Smooth muscle cell (in vitro differentiated cells): ENCODE measurements around the gene EIF1. TPM values are rescaled to one million over a fixed set of nuclear protein-coding genes. Genes with fewer than 3 reads are reported as not detected.

Experiments used
- DNase-seq: peaks from one replicate; lab custom pipeline; 2025; ENCODE audit not compliant: unreplicated experiment; lab: John Stamatoyannopoulos, UW
- H2AFZ ChIP-seq: fragments of 200-600 bp; sonication (generic); 2 replicates; pipeline ENCODE4 v1.6.0; 2016; ENCODE audit warnings: antibody characterized with exemption, low read depth, mild to moderate bottlenecking
- H3F3A ChIP-seq: fragments of 200-600 bp; sonication (generic); 2 replicates; pipeline ENCODE4 v1.6.0; 2017; ENCODE audit warnings: antibody characterized with exemption, low read depth
- H3K27ac ChIP-seq: fragments of 200-600 bp; sonication (generic); 2 replicates; pipeline ENCODE4 v1.5.1; 2016; ENCODE audit warnings: low read depth, mild to moderate bottlenecking
- H3K27me3 ChIP-seq: fragments of 200-600 bp; sonication (generic); 2 replicates; pipeline ENCODE4 v1.6.1; 2016; ENCODE audit warnings: low read depth, mild to moderate bottlenecking
- H3K36me3 ChIP-seq: fragments of 200-600 bp; sonication (generic); 2 replicates; pipeline ENCODE4 v1.5.1; 2016; ENCODE audit warnings: low read depth
- H3K4me1 ChIP-seq: fragments of 200-600 bp; sonication (generic); 2 replicates; pipeline ENCODE4 v1.5.1; 2016; ENCODE audit warnings: low read depth
- H3K4me2 ChIP-seq: fragments of 200-600 bp; sonication (generic); 2 replicates; pipeline ENCODE4 v1.6.0; 2016; ENCODE audit warnings: mild to moderate bottlenecking
- H3K4me3 ChIP-seq: fragments of 200-600 bp; sonication (generic); 2 replicates; pipeline ENCODE4 v1.5.1; 2016; ENCODE audit warnings: mild to moderate bottlenecking
- H3K79me2 ChIP-seq: fragments of 200-600 bp; sonication (generic); 2 replicates; pipeline ENCODE4 v1.6.0; 2016; ENCODE audit warnings: low read depth, mild to moderate bottlenecking
- H3K9ac ChIP-seq: fragments of 200-600 bp; sonication (generic); 2 replicates; pipeline ENCODE4 v1.6.0; 2016; ENCODE audit warnings: low read depth
- H3K9me3 ChIP-seq: fragments of 200-600 bp; sonication (generic); replicated peaks from 2 replicates; pipeline ENCODE4 v1.5.1; 2016; ENCODE audit warnings: low read depth
- H4K20me1 ChIP-seq: fragments of 200-600 bp; sonication (generic); 2 replicates; pipeline ENCODE4 v1.6.0; 2016; ENCODE audit warnings: low read depth
- WGBS: methylation state at CpG from one replicate; pipeline ENCODE4 v1.1.7; 2016; ENCODE audit warnings: low lambda C conversion rate; 5-methylcytosine and 5-hydroxymethylcytosine counted together
- polyA plus RNA-seq: library from polyadenylated mRNA; unstranded; fragments of >200 nt; fragmentation: Nextera tagmentation; extraction: Ambion mirVana; gene quantifications from 2 replicates; pipeline ENCODE4 v1.2.1, GENCODE V29; 2016
- total RNA-seq: library from RNA; depleted of rRNA; stranded (reverse); fragments of >200 nt; gene quantifications from 2 replicates; pipeline ENCODE4 v1.2.3, GENCODE V29; 2014
- TF ChIP-seq, protein P1 (sequence below): fragments of 200-600 bp; sonication (generic); IDR thresholded peaks from 2 replicates; pipeline ENCODE4 v1.5.1; 2017; ENCODE audit warnings: borderline replicate concordance, mild to moderate bottlenecking, antibody characterized with exemption; ENCODE audit not compliant: insufficient read depth, poor library complexity, severe bottlenecking

Gene EIF1
- total and polyA plus RNA-seq, 2 experiments from 2014 or later = 360 to 1,301 TPM

DNA sequence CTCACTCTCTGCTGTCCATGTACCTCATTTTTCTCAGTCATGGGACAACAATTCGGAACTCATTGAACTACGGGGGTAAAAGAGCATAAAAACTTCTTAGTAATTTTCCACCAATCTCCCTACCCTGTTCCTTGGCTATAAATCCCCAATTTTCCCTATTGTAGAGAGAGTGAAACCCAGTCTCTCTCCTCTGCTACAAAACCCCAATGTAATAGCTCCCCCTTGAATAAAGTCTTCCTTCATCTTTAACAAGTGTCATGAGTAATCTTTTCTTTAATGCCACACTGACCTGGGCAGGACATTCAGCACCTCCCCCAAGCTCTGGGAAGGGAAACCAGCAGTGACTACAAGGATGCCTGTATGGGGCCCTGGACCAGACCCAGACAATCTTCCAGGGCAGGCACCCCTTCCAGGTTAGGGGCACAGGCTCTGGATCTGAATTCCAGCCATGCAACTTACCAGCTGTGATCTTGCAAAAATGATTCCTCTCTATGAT is 10.2 kb upstream of the EIF1 start:
- Histone ChIP-seq H3K79me2 (no peaks in the 10 kb centered on the region), H3K36me3 (no peaks in the 10 kb centered on the region), H3K27ac (peak overlapping the region; percentile 85), H3K9ac (peak overlapping the region; percentile 53), H4K20me1 (no peaks in the 10 kb centered on the region), H3K4me3 (peak overlapping the region; percentile 25), H2AFZ (peak overlapping the region; percentile 82), H3K9me3 (no peaks in the 10 kb centered on the region), H3K4me1 (peaks cover 17% of the 10 kb centered on the region), H3K27me3 (no peaks in the 10 kb centered on the region), H3F3A (peaks cover 5% of the 10 kb centered on the region), H3K4me2 (peak overlapping the region; percentile 83)
- TF ChIP-seq, protein P1, sequence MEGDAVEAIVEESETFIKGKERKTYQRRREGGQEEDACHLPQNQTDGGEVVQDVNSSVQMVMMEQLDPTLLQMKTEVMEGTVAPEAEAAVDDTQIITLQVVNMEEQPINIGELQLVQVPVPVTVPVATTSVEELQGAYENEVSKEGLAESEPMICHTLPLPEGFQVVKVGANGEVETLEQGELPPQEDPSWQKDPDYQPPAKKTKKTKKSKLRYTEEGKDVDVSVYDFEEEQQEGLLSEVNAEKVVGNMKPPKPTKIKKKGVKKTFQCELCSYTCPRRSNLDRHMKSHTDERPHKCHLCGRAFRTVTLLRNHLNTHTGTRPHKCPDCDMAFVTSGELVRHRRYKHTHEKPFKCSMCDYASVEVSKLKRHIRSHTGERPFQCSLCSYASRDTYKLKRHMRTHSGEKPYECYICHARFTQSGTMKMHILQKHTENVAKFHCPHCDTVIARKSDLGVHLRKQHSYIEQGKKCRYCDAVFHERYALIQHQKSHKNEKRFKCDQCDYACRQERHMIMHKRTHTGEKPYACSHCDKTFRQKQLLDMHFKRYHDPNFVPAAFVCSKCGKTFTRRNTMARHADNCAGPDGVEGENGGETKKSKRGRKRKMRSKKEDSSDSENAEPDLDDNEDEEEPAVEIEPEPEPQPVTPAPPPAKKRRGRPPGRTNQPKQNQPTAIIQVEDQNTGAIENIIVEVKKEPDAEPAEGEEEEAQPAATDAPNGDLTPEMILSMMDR = no peak
- WGBS = 79% methylated on average over 2 of the region's 2 CpGs
- no peak for DNase-seq

DNA sequence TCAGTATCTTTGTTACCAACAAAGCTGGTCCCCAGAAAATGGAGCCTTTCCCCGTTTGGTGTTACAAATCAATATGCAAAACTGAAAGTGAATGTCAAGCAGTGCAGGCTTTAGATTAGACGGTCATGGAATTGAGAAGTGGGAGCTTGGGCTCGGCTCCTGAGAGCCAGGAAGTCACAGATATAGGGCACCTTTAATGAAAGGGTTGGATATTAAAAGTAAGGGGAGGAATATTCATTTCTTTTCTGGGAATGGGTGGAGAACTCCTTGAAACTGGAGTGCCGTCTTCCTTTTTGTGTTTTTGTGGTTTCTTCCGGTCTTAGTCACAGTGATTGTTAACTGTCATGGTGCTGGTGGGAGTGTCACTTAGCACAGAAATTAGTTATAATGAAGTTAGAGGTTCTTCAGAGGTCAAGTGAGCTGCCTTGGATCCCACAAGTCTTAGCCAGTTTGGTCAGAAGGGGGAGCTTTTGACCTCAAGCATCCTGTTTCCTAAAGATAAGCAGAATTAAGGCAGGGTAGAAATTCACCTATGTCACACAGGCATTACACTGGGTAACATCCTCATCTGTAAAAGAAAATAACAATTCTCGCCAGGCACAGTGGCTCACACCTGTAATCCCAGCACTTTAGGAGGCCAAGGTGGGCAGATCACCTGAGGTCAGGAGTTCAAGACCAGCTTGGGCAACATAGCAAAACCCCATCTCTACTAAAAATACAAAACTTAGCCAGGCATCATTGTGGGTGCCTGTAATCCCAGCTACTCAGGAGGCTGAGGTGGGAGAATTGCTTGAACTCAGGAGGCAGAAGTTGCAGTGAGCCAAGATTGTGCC is 9.6 kb upstream of the EIF1 start:
- H4K20me1 ChIP-seq = no peaks in the 10 kb centered on the region
- no peak for DNase-seq

DNA sequence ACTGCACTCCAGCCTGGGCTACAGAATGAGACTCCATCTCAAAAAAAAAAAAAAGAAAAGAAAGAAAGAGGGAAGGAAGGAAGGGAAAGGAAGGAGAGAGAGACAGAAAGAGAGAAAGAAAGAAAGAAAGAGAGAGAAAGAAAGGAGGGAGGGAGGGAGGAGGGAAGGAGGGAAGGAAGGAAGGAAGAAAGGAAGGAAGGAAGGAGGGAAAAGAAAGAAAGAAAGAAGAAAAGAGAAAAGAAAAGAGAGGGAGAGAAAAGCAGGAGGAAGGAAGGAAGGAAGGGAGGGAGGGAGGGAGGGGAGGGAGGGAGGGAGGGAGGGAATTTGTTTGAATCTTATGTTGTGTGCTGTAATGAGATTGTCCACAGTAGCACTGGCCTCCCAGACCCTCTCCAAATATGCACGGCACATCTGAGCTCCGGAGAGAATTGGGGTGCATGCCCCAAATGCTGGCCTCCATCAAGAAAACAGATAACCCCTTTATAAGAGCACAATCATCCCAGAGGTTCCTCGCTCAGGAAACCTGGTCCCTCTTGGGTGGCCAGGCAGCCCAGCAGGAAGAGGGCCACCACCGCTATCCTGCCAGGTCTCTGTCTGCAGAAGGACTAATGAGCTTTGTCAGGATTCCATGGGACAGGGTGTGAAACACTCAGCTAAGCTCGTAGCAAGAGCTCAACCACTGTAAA is 8.8 kb upstream of the EIF1 start:
- Histone ChIP-seq H3K27me3 (no peaks in the 10 kb centered on the region), H3K79me2 (no peaks in the 10 kb centered on the region), H3K4me1 (peaks cover 17% of the 10 kb centered on the region), H4K20me1 (no peaks in the 10 kb centered on the region), H3K36me3 (no peaks in the 10 kb centered on the region), H3K27ac (no peak overlapping the region), H3K4me2 (no peak overlapping the region), H3K9ac (no peak overlapping the region), H3K9me3 (no peaks in the 10 kb centered on the region), H2AFZ (no peak overlapping the region), H3K4me3 (no peak overlapping the region), H3F3A (peaks cover 5% of the 10 kb centered on the region)
- TF ChIP-seq, protein P1 = no peak
- no peak for DNase-seq
- 86% methylated on average over 5 of the region's 5 CpGs for WGBS

More for the DNA sequence above, 9.6 kb upstream of the EIF1 start:
- H3K27ac ChIP-seq = peak overlapping the region; percentile 85
- no peaks in the 10 kb centered on the region for H3K79me2 ChIP-seq
- no peaks in the 10 kb centered on the region for H3K9me3 ChIP-seq
- peaks cover 5% of the 10 kb centered on the region for H3F3A ChIP-seq
- peaks cover 17% of the 10 kb centered on the region for H3K4me1 ChIP-seq
- 36% methylated on average over 6 of the region's 6 CpGs for WGBS
- H2AFZ ChIP-seq = peak overlapping the region; percentile 82
- H3K27me3 ChIP-seq = no peaks in the 10 kb centered on the region
- H3K36me3 ChIP-seq = no peaks in the 10 kb centered on the region
- peak overlapping the region; percentile 53 for H3K9ac ChIP-seq
- peak overlapping the region; percentile 25 for H3K4me3 ChIP-seq
- TF ChIP-seq, protein P1 = no peak
- peak overlapping the region; percentile 83 for H3K4me2 ChIP-seq
